NB4 (cell line): ENCODE results near the gene B4GALT5.
A peak's percentile ranks its signal among the peaks of the same experiment; 100 is the strongest.

Experiments
- DNase-seq: peaks from one replicate; pipeline ENCODE4 v3.0.0; 2010; ENCODE audit warnings: low read depth
- H3K4me3 ChIP-seq: one replicate; pipeline ENCODE4 v1.5.1; 2011; ENCODE audit warnings: mild to moderate bottlenecking, low read depth, low read length, moderate library complexity
- MYC ChIP-seq: IDR thresholded peaks from 2 replicates; pipeline ENCODE4 v1.6.1; 2011; ENCODE audit warnings: low read depth, low read length
- POLR2A ChIP-seq: IDR thresholded peaks from 2 replicates; pipeline ENCODE4 v1.6.1; 2011; ENCODE audit warnings: mild to moderate bottlenecking; ENCODE audit not compliant: insufficient read length; ENCODE audit errors: extremely low read depth
- TF ChIP-seq, protein P1 (sequence below): IDR thresholded peaks from 2 replicates; pipeline ENCODE4 v1.6.1; 2011; ENCODE audit warnings: low read depth, low read length
- TF ChIP-seq, protein P2 (sequence below): IDR thresholded peaks from one replicate; pipeline ENCODE4 v1.5.1; 2012; ENCODE audit warnings: low read depth, low read length

Gene B4GALT5

DNA sequence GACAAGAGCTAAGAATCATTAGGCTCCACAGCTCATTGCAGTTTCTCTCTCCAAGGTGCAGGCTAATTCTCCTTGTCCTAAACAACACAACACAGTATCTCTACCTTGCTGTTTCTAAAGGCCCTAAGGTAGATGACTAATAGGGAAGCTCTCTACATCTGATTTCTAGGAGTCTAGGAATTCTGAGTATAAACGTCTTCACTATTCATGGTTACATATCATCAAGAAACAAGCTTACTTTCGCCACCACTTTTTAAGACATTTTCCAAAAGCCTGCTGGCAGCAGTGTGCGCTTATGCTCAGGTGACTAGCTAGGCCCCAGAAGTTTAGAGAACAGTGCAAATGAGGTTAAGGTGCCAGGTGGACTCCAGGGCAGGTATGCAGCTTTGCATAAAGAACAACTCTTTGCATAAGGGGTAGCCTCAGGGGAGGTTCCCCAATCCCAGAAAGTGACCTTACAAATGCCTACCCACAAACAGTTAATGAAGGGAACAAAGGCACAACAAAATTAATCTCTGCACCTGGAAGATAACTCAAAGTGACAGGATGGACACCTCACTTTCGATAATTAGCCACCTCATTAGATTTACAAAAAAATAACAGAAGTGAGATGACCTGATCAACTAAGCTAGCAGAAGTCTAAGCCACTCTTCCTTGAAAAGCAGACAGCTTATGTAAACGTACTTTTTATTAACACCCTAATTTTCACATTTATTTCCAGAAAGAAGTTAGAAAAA lies 20.1 kb downstream of the B4GALT5 start:
- TF ChIP-seq MYC = no peak
- TF ChIP-seq, protein P1, sequence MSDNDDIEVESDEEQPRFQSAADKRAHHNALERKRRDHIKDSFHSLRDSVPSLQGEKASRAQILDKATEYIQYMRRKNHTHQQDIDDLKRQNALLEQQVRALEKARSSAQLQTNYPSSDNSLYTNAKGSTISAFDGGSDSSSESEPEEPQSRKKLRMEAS = no peak
- no peak for TF ChIP-seq POLR2A
- TF ChIP-seq, protein P2, sequence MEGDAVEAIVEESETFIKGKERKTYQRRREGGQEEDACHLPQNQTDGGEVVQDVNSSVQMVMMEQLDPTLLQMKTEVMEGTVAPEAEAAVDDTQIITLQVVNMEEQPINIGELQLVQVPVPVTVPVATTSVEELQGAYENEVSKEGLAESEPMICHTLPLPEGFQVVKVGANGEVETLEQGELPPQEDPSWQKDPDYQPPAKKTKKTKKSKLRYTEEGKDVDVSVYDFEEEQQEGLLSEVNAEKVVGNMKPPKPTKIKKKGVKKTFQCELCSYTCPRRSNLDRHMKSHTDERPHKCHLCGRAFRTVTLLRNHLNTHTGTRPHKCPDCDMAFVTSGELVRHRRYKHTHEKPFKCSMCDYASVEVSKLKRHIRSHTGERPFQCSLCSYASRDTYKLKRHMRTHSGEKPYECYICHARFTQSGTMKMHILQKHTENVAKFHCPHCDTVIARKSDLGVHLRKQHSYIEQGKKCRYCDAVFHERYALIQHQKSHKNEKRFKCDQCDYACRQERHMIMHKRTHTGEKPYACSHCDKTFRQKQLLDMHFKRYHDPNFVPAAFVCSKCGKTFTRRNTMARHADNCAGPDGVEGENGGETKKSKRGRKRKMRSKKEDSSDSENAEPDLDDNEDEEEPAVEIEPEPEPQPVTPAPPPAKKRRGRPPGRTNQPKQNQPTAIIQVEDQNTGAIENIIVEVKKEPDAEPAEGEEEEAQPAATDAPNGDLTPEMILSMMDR = no peak
- no peak for DNase-seq
- H3K4me3 ChIP-seq = no peak overlapping the region

DNA sequence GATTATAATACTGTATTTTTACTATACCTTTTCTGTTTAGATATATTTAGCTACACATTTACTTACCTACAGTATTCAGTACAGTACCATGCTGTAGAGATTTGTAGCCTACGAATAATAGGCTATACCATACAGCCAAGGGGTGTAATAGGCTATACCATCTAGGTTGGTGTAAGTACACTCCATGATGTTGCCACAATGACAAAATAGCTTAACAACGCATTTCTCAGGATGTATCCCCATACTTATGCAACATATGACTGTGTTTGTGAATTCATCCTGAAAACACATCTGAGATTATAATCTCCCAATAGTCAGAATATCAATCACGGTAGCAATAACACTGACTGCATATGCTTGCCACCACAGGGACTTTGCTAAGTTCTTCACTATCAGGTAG lies 20.7 kb downstream of the B4GALT5 start:
- DNase-seq = no peak
- TF ChIP-seq, protein P2 = no peak
- no peak for TF ChIP-seq MYC
- TF ChIP-seq, protein P1 = no peak
- TF ChIP-seq POLR2A = no peak
- no peak overlapping the region for H3K4me3 ChIP-seq

DNA sequence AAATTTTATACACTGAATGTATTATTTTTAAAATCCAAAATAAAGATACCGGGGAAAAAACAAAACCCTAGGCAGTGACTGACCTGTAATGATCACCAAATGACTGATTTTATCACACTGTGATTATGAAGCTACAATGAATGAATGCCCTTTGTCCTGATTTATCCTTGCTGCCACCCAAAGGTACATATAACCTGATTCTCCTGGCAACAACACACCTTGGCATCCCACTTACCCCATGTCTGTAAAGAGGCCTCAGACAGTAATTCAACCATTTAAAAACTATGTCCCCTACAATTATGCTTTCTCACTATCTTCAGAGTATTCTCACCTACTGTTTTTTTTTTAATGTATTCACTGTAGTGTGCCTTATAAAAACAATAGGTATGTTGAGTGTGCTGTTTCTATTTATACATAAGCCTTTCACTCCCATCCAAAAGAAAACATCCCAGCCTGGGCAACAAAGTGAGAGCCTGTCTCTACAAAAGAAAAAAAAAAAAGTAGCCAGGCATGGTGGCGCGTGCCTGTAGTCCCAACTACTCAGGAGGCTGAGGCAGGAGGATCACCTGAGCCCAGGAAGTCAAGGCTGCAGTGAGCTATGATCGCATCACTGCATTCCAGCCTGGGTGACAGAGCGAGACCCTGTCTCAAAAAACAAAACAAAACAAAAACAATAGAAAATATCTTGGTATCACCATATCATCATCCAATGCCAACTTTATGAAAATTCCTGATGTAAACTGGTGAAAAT lies 21.7 kb downstream of the B4GALT5 start:
- no peak overlapping the region for H3K4me3 ChIP-seq
- TF ChIP-seq, protein P1 = no peak
- TF ChIP-seq, protein P2 = no peak
- no peak for TF ChIP-seq POLR2A
- no peak for TF ChIP-seq MYC
- DNase-seq = no peak

DNA sequence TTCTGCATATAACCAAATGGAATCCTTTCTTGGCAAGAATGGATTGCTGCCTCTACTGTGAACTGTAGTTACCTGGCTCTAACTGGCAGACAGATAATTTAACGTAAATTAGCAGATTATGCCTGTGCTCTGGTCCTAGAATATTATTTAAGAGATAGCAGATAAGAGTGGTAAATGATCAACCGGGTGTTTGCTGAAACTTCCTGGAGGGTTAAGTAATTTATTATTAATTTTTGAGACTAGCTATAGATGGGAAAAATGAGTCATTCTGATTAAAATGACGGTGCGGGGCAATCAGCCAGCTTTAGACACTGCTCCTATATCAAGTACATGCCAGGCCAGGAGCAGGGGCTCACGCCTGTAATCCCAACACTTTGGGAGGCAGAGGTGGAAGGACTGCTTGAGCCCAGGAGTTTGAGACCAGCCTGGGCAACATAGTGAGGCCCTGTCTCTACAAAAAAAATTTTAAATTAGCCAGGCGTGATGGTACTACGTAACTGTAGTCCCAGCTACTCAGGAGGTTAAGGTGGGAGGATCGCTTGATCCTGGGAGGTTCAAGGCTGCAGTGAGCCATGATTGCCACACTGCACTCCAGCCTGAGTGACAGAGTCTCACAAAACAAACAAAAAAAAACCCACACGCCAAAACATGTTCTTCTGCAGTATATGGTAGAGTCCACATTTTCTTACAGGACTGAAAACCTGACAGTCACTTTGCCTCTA lies 22.6 kb downstream of the B4GALT5 start:
- DNase-seq = peak; percentile 54
- no peak overlapping the region for H3K4me3 ChIP-seq
- TF ChIP-seq POLR2A (no peak), MYC (no peak; the same call in 1 of the 2 replicates)
- TF ChIP-seq, protein P2 = no peak

DNA sequence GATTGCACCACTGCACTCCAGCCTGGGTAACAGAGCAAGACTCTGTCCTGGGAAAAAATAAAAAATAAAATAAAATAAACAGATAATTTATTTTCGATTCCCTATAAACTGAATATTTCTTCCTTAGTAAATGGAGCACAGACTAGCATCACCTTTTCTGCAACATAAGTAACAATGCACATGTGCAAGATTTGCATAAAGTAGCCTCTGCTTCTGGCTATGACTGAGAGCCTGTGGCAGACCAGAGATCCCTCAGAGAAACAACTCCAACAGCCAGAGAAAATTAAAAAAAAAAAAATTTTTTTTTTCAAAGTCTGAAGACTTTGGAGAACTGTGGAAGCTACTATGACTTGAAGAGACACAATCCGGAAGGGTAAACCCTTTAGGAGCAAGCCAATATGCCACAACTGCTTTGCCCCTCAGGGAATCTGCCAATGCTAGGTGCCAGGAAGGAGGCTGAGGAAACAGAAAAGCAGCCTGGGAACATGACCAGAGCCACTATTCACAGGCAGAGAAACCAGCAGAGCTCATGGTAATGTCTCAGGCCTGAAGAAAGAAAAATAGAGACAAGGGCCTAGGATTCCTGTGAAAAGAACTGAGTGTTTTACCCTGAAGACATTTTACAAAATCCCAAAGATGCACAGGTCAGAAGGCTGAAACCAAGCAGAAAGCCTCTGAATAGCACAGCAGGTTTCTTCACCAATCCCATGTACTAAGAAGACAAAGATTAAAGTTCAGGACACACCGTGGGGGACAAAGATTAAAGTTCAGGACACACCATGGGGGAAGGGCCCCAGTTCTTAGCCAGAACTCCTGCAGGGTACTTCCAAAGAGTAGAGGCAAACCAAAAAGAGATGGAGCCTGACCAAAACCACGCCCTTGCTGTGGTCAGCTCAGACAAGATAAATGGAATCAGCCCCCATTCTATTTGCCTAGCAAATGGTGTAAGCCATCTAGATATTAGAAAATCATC lies 25.8 kb downstream of the B4GALT5 start:
- no peak for DNase-seq

More for the DNA sequence above, 25.8 kb downstream of the B4GALT5 start:
- H3K4me3 ChIP-seq = no peak overlapping the region
- TF ChIP-seq POLR2A = no peak
- TF ChIP-seq, protein P1 = no peak
- TF ChIP-seq, protein P2 = no peak
- TF ChIP-seq MYC = no peak
